A673 (cell line): Measurements from ENCODE around the gene GABRA4. TPM values are rescaled to one million over a fixed set of nuclear protein-coding genes. Genes with fewer than 3 reads are reported as not detected.

Experiments
- BruUV-seq: library from RNA; stranded (reverse); fragments of 400-500 nt; replicated peaks from 2 replicates; lab custom pipeline; 2021; lab: Mats Ljungman, UMichigan
- CTCF ChIA-PET: fragments of 300-600 bp; sonication (Branson Sonifier 250); formaldehyde crosslinking; loops from one replicate; lab custom pipeline; 2022; ENCODE audit warnings: antibody characterized with exemption; lab: Charles Lee
- POLR2A ChIA-PET: fragments of 300-600 bp; sonication (Branson Sonifier 250); formaldehyde crosslinking; loops from one replicate; lab custom pipeline; 2022; ENCODE audit warnings: antibody characterized with exemption; ENCODE audit not compliant: low non-redundant PET; lab: Charles Lee
- DNase-seq: peaks from one replicate; pipeline ENCODE4 v3.0.0-alpha.2; 2015; ENCODE audit warnings: low spot score
- H3K27ac ChIP-seq: fragments of 200-600 bp; sonication (generic); 2 replicates; pipeline ENCODE4 v1.5.1; 2016; ENCODE audit warnings: mixed run types, low read depth, mild to moderate bottlenecking, mixed read lengths, antibody characterized with exemption, low read length; ENCODE audit not compliant: poor library complexity, severe bottlenecking
- H3K27me3 ChIP-seq: fragments of 200-600 bp; sonication (generic); replicated peaks from 2 replicates; pipeline ENCODE4 v1.6.1; 2017; ENCODE audit warnings: mixed run types, low read depth, mild to moderate bottlenecking, mixed read lengths, antibody characterized with exemption, low read length; ENCODE audit not compliant: insufficient read depth, poor library complexity
- H3K36me3 ChIP-seq: fragments of 200-600 bp; sonication (generic); 2 replicates; pipeline ENCODE4 v1.6.1; 2016; ENCODE audit warnings: mixed run types, mild to moderate bottlenecking, mixed read lengths, antibody characterized with exemption, low read length; ENCODE audit not compliant: insufficient read depth, poor library complexity, severe bottlenecking
- H3K4me1 ChIP-seq: fragments of 200-600 bp; sonication (generic); 2 replicates; pipeline ENCODE4 v1.6.1; 2017; ENCODE audit warnings: mixed run types, mild to moderate bottlenecking, mixed read lengths, antibody characterized with exemption, low read length; ENCODE audit not compliant: insufficient read depth, poor library complexity, severe bottlenecking
- H3K4me3 ChIP-seq: fragments of 200-600 bp; sonication (generic); 2 replicates; pipeline ENCODE4 v1.5.1; 2016; ENCODE audit warnings: low read depth, mixed run types, mild to moderate bottlenecking, mixed read lengths, low read length; ENCODE audit not compliant: poor library complexity, severe bottlenecking
- H3K9me3 ChIP-seq: fragments of 200-600 bp; sonication (generic); 2 replicates; pipeline ENCODE4 v1.6.1; 2016; ENCODE audit warnings: mixed run types, low read depth, mild to moderate bottlenecking, mixed read lengths, antibody characterized with exemption, low read length; ENCODE audit not compliant: poor library complexity, severe bottlenecking
- EZH2 ChIP-seq: fragments of 200-600 bp; sonication (generic); IDR thresholded peaks from 2 replicates; pipeline ENCODE4 v1.6.1; 2017; ENCODE audit warnings: borderline replicate concordance, low read depth, mild to moderate bottlenecking, mixed read lengths, antibody characterized with exemption, low read length; ENCODE audit not compliant: poor library complexity, severe bottlenecking
- intact Hi-C: fragments of 100-400 bp; cut with micrococcal nuclease; formaldehyde crosslinking; loops from one replicate; pipeline ENCODE4 v1.10.0; 2022; ENCODE audit not compliant: unreplicated experiment
- total RNA-seq: library from RNA; stranded (reverse); gene quantifications from 2 replicates; pipeline ENCODE4 v1.2.3, GENCODE V29; 2021
- TF ChIP-seq, protein P1 (sequence below): fragments of 300-800, 200-600 bp; sonication (generic); conservative IDR thresholded peaks from 2 replicates; pipeline ENCODE4 v1.5.1; 2017; ENCODE audit warnings: low read depth, mild to moderate bottlenecking, antibody characterized with exemption, low read length, moderate library complexity, mixed read lengths

Gene GABRA4
- total RNA-seq, 1 experiment from 2014 or later, result 0.58 TPM

DNA sequence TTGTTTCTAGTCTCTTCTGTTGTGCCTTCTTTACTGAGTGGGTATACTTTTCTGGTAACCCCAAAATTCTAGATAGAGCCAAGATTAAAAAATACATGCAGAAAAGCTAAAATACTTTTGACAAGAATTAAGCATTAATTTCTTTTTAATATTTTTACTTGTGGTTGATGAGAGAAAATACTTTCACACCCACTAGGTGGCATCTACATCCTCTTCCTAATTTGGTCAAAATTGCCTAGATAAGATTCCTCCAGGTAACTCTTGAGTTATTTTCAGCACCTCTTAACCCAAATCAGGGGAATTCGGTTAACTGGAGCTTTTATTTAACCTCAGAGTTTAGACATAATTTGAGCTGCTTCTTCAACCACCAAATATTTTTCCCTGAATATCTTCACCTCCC lies 55.9 kb downstream of the GABRA4 start:
- no peaks in the 10 kb centered on the region for H3K27me3 ChIP-seq
- CTCF ChIA-PET, result no interaction called here
- H3K9me3 ChIP-seq, result no peaks in the 10 kb centered on the region
- TF ChIP-seq, protein P1, sequence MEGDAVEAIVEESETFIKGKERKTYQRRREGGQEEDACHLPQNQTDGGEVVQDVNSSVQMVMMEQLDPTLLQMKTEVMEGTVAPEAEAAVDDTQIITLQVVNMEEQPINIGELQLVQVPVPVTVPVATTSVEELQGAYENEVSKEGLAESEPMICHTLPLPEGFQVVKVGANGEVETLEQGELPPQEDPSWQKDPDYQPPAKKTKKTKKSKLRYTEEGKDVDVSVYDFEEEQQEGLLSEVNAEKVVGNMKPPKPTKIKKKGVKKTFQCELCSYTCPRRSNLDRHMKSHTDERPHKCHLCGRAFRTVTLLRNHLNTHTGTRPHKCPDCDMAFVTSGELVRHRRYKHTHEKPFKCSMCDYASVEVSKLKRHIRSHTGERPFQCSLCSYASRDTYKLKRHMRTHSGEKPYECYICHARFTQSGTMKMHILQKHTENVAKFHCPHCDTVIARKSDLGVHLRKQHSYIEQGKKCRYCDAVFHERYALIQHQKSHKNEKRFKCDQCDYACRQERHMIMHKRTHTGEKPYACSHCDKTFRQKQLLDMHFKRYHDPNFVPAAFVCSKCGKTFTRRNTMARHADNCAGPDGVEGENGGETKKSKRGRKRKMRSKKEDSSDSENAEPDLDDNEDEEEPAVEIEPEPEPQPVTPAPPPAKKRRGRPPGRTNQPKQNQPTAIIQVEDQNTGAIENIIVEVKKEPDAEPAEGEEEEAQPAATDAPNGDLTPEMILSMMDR, result peak; percentile 58
- no peak for TF ChIP-seq EZH2
- POLR2A ChIA-PET, result no interaction called here
- no peaks in the 10 kb centered on the region for H3K36me3 ChIP-seq
- H3K4me1 ChIP-seq, result no peaks in the 10 kb centered on the region
- BruUV-seq, result no TSS peak
- intact Hi-C loops, result no loop called here
- no peak overlapping the region for H3K4me3 ChIP-seq
- no peak overlapping the region for H3K27ac ChIP-seq
- peak; percentile 21 for DNase-seq

DNA sequence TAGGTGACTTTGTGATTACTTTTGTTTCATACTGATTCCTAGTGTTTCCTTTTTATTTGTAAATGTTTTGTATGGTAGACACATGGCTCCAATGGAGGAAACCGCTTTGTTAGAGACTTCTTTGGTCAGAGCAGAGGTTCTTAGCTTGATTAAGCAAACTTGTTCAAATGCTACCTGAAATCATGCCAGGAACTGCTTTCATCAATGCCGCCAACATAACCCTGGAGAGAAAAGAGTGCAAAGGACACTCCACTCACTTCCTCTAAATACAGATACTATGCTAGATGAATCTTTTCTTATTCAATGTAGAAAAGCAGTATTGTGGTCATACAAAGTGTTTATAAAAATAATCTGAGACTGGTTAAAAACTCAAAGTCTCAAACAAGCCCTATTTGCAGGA lies 58.7 kb downstream of the GABRA4 start:
- BruUV-seq, result no TSS peak
- ChIA-PET POLR2A (no interaction called here), CTCF (interaction anchor here (0.9 kb wide), 1 partner anchor 188 kb away, joined by 3 read pairs; no protein-coding TSS in a partner anchor)
- Histone ChIP-seq H3K36me3 (no peaks in the 10 kb centered on the region), H3K9me3 (no peaks in the 10 kb centered on the region), H3K27me3 (peaks cover under 1% of the 10 kb centered on the region), H3K27ac (no peak overlapping the region), H3K4me1 (no peaks in the 10 kb centered on the region), H3K4me3 (no peak overlapping the region)
- intact Hi-C loops, result loop anchor here (5.0 kb wide), 2 partner anchors 188 to 628 kb away; no protein-coding TSS in a partner anchor
- DNase-seq, result no peak
- no peak for TF ChIP-seq EZH2
- TF ChIP-seq, protein P1, result no peak

DNA sequence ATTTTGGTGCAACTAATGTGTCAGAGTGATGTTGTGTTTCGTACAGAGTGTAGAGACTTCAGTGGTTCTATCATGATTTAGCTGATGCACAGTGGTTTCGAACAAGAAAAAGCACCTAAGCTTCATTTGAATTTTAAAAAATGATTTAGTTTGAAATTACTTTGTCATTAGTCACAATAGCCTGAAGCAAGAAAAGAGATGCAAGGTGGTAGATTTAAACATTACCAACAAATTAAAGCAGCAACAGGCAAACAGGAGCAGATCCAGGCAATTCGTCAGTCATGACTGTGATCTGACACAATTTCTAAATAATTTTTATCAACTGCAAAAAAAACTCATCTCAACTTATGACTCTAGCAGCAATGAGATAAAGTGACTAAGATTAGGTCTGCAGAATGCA lies 59.7 kb downstream of the GABRA4 start:
- Histone ChIP-seq H3K36me3 (no peaks in the 10 kb centered on the region), H3K4me3 (no peak overlapping the region), H3K27ac (no peak overlapping the region), H3K4me1 (no peaks in the 10 kb centered on the region), H3K27me3 (peaks cover 11% of the 10 kb centered on the region), H3K9me3 (no peaks in the 10 kb centered on the region)
- CTCF ChIA-PET, result no interaction called here
- DNase-seq, result no peak
- TF ChIP-seq, protein P1, result no peak
- no peak for TF ChIP-seq EZH2
- no TSS peak for BruUV-seq
- POLR2A ChIA-PET, result no interaction called here
- intact Hi-C loops, result loop anchor here (2.0 to 5.0 kb wide), 4 partner anchors 99 to 629 kb away; no protein-coding TSS in a partner anchor
